Measurements from ENCODE around the gene TSEN15.
"Not testable (repeated sequence)": the region's sequence is repeated elsewhere in the genome, so short reads cannot be mapped to it uniquely, and the experiment has no call there.

Gene TSEN15

DNA sequence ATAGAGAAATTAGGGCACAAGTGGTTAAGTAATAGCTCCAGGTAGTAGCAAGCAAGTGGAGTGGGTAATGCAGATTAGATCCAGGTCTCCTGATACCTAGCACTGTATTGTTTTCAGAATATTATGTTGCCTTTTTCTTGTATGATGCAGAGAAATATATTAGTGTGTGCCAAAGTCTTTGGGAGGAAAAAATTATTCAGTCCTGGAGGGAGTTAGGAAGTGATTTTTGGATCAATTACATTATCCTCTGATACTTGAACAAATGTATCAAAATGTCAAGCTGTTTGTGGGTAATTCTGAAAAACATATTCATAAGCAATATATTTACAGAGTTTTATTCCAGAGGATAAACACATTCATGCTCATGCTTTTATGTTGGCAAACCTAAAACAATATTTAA lies 28.8 kb downstream of the TSEN15 start:
- DNase-seq (ENCODE audit: low spot score), result no peak
- no peak for TF ChIP-seq CTCF (IDR thresholded peaks at IDR 0.05; ENCODE audit: extremely low read depth, missing control alignments)

DNA sequence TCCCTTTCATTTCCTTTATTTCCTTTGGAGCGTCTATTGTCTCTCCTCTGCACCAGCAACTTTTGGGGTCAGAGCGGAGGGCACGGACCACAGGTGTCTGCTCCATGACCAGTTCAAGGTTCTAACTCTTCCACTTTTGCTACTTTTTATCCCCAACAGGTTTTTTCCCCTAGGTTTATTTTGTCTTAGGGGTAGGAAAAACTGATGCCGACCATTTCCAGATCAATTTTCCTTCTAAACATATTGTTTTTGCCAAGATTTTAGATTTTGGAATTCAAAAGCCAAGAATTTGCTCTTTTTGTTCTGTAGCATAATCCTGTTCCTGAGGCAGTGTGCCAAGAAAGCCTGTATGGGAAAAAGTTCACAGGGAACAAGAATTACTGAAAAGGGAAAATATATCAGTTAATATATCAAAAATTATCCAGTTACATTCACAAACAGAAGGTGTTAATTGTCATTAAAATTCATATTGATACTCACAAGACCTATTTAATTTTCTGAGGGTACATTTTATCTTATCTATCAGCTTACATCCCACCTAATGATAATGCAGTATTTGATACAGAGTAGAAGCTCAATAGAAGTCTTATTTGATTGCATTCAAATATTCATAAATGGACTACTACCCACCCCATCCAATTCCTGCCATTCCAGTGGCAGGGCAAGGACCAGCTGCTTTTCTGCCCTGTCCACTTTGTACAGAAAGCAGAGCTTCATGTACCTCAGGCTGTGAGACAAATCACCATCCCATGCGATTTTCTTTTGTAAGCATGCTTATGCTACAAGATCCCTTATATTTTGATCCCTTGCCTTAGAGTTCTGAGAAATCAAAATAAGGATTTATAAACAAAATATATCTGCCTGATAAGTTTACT lies 31.2 kb downstream of the TSEN15 start:
- no peak for TF ChIP-seq CTCF (IDR thresholded peaks at IDR 0.05; ENCODE audit: extremely low read depth, missing control alignments)
- DNase-seq (ENCODE audit: low spot score), result no peak

DNA sequence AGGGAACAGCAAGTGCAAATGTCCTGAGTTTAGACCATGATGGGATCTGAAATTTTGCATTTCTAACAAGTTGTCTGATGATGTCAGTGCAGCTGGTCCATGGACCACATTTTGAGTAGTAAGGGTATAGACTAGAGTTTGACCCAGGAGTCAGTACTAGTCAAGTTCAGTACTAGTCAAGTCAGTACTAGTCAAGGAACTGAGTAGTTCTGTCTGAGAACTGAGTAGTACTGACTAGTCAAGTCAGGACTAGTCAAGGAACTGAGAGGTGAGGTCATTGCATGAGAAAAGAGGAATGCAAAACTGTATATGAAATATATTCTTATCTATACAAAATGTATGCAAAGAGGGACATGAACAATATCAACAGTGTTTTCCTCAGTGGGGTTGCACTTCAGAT lies 34.1 kb downstream of the TSEN15 start:
- no peak for DNase-seq (ENCODE audit: low spot score)
- no peak for TF ChIP-seq CTCF (IDR thresholded peaks at IDR 0.05; ENCODE audit: extremely low read depth, missing control alignments)

DNA sequence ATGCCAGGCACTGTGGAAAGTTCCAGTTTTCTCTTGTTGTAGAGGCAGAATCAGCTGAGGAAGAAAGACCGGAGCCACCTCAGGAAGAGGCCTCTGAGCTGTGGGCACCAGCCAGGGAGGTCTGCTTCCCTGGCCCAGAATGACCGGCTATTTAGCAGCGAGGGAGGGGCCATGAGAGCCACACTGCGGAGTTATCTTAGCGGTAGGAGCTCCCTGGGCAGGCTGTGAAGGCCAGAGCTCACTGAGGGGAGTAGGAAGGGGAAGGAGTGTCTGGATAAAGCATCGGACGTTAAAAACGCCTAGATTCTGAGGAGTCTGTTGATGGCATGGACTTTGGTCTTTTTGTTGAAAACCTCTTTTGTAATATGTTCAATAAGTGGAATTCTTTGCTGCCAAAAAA lies 36.5 kb downstream of the TSEN15 start:
- DNase-seq (ENCODE audit: low spot score), result no peak
- TF ChIP-seq CTCF (IDR thresholded peaks at IDR 0.05; ENCODE audit: extremely low read depth, missing control alignments), result no peak

- no peak for TF ChIP-seq CTCF (IDR thresholded peaks at IDR 0.05; ENCODE audit: extremely low read depth, missing control alignments)
- DNase-seq (ENCODE audit: low spot score), result no peak
Measured at GRCh38 chr1:184093071-184093470, 41.5 kb downstream of the TSEN15 start.

DNA sequence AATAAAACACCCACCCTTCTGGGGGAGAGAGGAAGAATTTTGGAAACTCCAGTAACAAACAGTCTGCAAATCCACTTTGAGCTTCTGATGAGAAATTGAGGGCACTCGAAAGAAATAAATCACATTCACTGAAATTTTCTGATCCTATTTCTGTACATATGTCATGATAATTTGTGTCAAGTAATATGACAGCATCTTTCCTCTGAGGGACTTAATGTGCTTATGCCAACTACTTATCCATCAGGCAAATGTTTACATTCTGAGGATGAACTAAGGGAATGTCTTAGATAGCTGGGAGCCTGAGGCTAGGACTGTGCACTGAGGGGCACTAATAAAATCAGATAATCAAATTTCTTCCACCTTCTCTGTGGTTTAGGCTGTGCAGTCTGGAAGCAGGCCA lies 44.5 kb downstream of the TSEN15 start:
- TF ChIP-seq CTCF (IDR thresholded peaks at IDR 0.05; ENCODE audit: extremely low read depth, missing control alignments), result no peak
- DNase-seq (ENCODE audit: low spot score), result no peak

DNA sequence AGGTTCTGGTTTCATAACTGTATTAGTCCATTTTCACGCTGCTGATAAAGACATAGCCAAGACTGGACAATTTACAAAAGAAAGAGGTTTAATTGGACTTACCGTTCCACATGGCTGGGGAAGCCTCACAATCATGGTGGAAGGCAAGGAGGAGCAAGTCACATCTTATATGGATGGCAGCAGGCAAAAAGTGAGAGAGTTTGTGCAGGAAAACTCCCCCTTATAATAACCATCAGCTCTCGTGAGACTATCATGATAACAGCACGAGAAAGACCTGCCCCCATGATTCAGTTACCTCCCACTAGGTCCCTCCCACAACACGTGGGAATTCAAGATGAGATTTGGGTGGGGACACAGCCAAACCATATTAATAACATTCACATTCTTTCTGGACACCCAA lies 45.0 kb downstream of the TSEN15 start:
- DNase-seq (ENCODE audit: low spot score), result not testable (repeated sequence)

GRCh38 chr1:184101141-184101540 lies 49.6 kb downstream of the TSEN15 start:
- no peak for DNase-seq (ENCODE audit: low spot score)
- no peak for TF ChIP-seq CTCF (IDR thresholded peaks at IDR 0.05; ENCODE audit: extremely low read depth, missing control alignments)

Data from GM20000 (cell line).